ENCODE data around the gene CFAP54.
A peak's percentile ranks its signal among the peaks of the same experiment; 100 is the strongest.
"Not testable (repeated sequence)": the region's sequence is repeated elsewhere in the genome, so short reads cannot be mapped to it uniquely, and the experiment has no call there.

CFAP54 gene

GRCh38 chr12:96719660-96720362 lies 230.4 kb downstream of the CFAP54 start:
- FAIRE-seq (peak; percentile 91), DNase-seq (ENCODE audit: extremely low spot score, insufficient read length, low read depth) (peak; percentile 23)

GRCh38 chr12:96720363-96720705 lies 231.0 kb downstream of the CFAP54 start:
- no peak for FAIRE-seq
- no peak for DNase-seq (ENCODE audit: extremely low spot score, insufficient read length, low read depth)

- not testable (repeated sequence) for DNase-seq (ENCODE audit: extremely low spot score, insufficient read length, low read depth); FAIRE-seq
Measured at GRCh38 chr12:96729466-96729865, 240.1 kb downstream of the CFAP54 start.

GRCh38 chr12:96729886-96730285 lies 240.5 kb downstream of the CFAP54 start:
- FAIRE-seq (no peak), DNase-seq (ENCODE audit: extremely low spot score, insufficient read length, low read depth) (no peak)

- no peak for FAIRE-seq
- no peak for DNase-seq (ENCODE audit: extremely low spot score, insufficient read length, low read depth)
Measured at GRCh38 chr12:96743606-96744005, 254.2 kb downstream of the CFAP54 start.

GRCh38 chr12:96749999-96750398 lies 260.6 kb downstream of the CFAP54 start:
- FAIRE-seq = no peak
- DNase-seq (ENCODE audit: extremely low spot score, insufficient read length, low read depth) = no peak

GRCh38 chr12:96751626-96752025 lies 262.2 kb downstream of the CFAP54 start:
- no peak for FAIRE-seq
- no peak for DNase-seq (ENCODE audit: extremely low spot score, insufficient read length, low read depth)

- DNase-seq (ENCODE audit: extremely low spot score, insufficient read length, low read depth) (no peak), FAIRE-seq (no peak)
Measured at GRCh38 chr12:96752211-96752610, 262.8 kb downstream of the CFAP54 start.

DNA sequence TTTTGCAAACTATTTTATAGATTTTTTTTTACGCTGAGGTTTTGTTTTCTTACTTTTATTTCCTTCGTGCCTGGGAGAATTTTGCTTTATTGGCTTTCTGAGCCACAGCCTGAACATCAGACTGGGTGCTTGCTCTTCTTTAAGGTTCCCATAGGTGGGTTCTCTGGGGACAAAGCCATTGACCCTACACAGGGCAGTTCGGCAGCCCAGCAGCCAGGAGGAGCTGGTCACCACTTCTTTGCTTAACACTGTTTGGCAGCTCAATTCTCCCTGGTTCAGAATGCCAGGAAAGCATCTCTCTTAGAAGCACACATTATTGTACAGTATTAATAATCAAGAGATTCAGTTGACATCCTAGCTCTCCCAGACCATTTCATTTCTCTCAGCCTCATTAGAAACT lies 276.9 kb downstream of the CFAP54 start:
- no peak for FAIRE-seq

DNA sequence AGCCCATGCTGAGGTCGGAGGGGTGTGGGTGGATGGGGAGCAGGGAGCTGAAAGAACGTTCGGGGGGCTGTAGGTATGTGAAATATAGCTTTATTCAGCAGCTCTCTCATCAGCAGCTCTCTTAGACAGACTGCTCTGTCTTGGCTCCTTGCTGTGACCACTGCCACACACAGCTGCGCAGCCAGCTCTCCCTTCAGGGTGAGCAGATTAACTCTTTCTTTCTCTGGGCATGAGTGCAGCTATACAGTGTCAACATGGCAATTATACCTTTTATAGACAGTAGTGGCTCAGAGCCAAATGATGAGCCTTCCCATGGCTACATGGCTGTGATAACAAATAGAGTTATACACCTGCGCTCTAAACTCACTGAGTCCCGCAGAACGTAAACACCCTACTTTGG lies 280.0 kb downstream of the CFAP54 start:
- FAIRE-seq = no peak
- no peak for DNase-seq (ENCODE audit: extremely low spot score, insufficient read length, low read depth)

More for the DNA sequence above, 276.9 kb downstream of the CFAP54 start:
- no peak for DNase-seq (ENCODE audit: extremely low spot score, insufficient read length, low read depth)

- FAIRE-seq = no peak
Measured at GRCh38 chr12:96770219-96771102, 281.1 kb downstream of the CFAP54 start.

GRCh38 chr12:96773031-96773430 lies 283.7 kb downstream of the CFAP54 start:
- DNase-seq (ENCODE audit: extremely low spot score, insufficient read length, low read depth) (no peak), FAIRE-seq (no peak)

More at GRCh38 chr12:96770219-96771102, 281.1 kb downstream of the CFAP54 start:
- DNase-seq (ENCODE audit: extremely low spot score, insufficient read length, low read depth) = no peak

GRCh38 chr12:96774496-96775256 lies 285.3 kb downstream of the CFAP54 start:
- FAIRE-seq = no peak
- DNase-seq (ENCODE audit: extremely low spot score, insufficient read length, low read depth) = no peak

- FAIRE-seq (no peak), DNase-seq (ENCODE audit: extremely low spot score, insufficient read length, low read depth) (no peak)
Measured at GRCh38 chr12:96776908-96777307, 287.5 kb downstream of the CFAP54 start.

GRCh38 chr12:96780330-96780729 lies 291.0 kb downstream of the CFAP54 start:
- DNase-seq (ENCODE audit: extremely low spot score, insufficient read length, low read depth) (no peak), FAIRE-seq (no peak)

DNA sequence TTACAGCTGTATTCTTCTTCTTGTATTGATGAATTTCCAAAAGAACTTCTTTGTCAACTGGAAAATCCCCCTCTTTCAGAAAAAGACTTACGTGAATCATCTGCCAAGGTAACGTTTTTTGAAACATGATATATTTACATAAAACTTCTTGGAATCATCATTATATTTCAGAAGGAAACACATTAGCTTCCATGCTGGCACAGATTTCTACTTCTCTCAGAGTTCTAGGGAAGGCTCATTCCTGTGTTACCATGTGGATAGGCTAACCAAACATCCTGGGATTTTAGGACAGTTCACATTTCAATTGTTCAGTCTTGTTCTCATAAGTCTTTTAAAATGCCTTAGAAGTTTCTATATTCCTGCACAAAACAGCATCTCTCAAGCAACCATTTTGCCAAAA lies 297.4 kb downstream of the CFAP54 start:
- no peak for DNase-seq (ENCODE audit: extremely low spot score, insufficient read length, low read depth)
- no peak for FAIRE-seq

DNA sequence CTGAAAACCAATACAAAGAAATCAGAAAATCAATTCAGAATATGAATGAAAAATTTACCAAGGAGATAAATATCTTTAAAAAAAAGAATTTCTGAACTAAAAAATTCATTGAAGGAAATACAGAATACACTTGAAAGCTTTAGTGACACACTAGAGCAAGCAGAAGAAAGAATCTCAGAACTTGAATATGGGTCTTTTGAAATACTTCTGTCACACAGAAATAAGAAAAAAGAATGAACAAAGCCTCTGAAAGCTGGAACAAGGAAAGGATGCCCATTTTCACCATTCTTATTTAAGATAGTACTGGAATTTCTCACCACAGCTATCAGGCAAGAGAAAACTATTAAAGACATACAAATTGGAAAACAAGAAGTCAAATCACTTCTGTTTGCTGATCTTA lies 314.6 kb downstream of the CFAP54 start:
- no peak for FAIRE-seq

DNA sequence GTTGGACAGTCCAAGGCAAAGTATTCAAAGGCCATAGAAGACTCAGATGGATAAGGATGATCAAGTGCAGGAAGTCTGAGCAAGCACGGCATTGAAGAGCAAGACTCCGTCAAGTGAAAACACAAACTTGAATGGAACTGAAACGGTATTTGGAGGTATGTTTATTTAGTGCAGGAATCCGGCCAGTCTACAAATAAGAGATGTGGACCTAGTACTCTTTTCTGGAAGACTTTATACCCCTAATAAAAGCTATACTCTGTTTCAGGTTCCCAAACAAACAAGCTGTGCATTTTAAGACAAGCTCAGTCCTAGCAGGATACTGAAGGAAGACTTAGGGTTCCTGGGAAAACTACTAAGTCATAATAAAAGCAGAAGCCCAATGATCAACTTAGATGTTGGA lies 316.9 kb downstream of the CFAP54 start:
- FAIRE-seq (no peak), DNase-seq (ENCODE audit: extremely low spot score, insufficient read length, low read depth) (no peak)

More for the DNA sequence above, 314.6 kb downstream of the CFAP54 start:
- no peak for DNase-seq (ENCODE audit: extremely low spot score, insufficient read length, low read depth)

GRCh38 chr12:96807741-96808140 lies 318.4 kb downstream of the CFAP54 start:
- FAIRE-seq (no peak), DNase-seq (ENCODE audit: extremely low spot score, insufficient read length, low read depth) (no peak)

- FAIRE-seq (no peak), DNase-seq (ENCODE audit: extremely low spot score, insufficient read length, low read depth) (no peak)
Measured at GRCh38 chr12:96808587-96808986, 319.2 kb downstream of the CFAP54 start.

- no peak for DNase-seq (ENCODE audit: extremely low spot score, insufficient read length, low read depth)
- no peak for FAIRE-seq
Measured at GRCh38 chr12:96809522-96809921, 320.1 kb downstream of the CFAP54 start.
